Mucosa of descending colon (tissue), 3 donors: ENCODE measurements around the gene SS18. TPM values are rescaled to one million over a fixed set of nuclear protein-coding genes. Genes with fewer than 3 reads are reported as not detected.

Experiments
- ATAC-seq: fragments of 200-7000 bp; cut with Tn5 transposase; one replicate; pipeline ENCODE4 v1.9.1; 2020; ENCODE audit warnings: mild to moderate bottlenecking, moderate library complexity
- DNase-seq, 3 donors: peaks; one replicate each; pipeline ENCODE4 v3.0.0-alpha.2; 2020
- H3K36me3 ChIP-seq: fragments of 200-600 bp; one replicate; pipeline ENCODE4 v1.8.0; 2021; ENCODE audit warnings: low read depth, mild to moderate bottlenecking
- H3K4me1 ChIP-seq: fragments of 200-600 bp; one replicate; pipeline ENCODE4 v1.8.0; 2021; ENCODE audit warnings: low read depth, mild to moderate bottlenecking
- H3K4me3 ChIP-seq: fragments of 200-600 bp; one replicate; pipeline ENCODE4 v1.8.0; 2021; ENCODE audit warnings: mild to moderate bottlenecking
- H3K9me3 ChIP-seq: fragments of 200-600 bp; one replicate; pipeline ENCODE4 v1.8.0; 2021; ENCODE audit warnings: mild to moderate bottlenecking
- intact Hi-C, 2 donors: fragments of 100-400 bp; cut with DNase I in 1 of 2; cut with micrococcal nuclease in 1 of 2; formaldehyde crosslinking; loops; one replicate each; pipeline versions ENCODE4 v1.11.0 to v1.11.1; 2022; cut with DNase I, micrococcal nuclease
- total RNA-seq, 3 donors: library from RNA; stranded (reverse); fragmentation: NEBNext Ultra II Directional in 2 of 3; extraction: Animal tissue kit (Norgen Biotek cat#: 25700) in 2 of 3; gene quantifications; one replicate each; pipeline versions ENCODE4 v1.2.1 to v1.2.4, GENCODE V29; 2021 to 2023
- TF ChIP-seq, protein P1 (sequence below): fragments of 200-600 bp; IDR thresholded peaks from one replicate; pipeline ENCODE4 v1.8.0; 2022; ENCODE audit warnings: antibody characterized with exemption, mild to moderate bottlenecking
- donor health status: DM: no; HTN: no; CAD: no; lungs with moderate emphysema.
- donor health status: DM: no; HTN: no; CAD: no.
- donor health status: DM: no; HTN: yes; CAD: no.

SS18 gene
- total RNA-seq, 3 donors from 2014 or later = 45.5 to 61.8 (median 55.7) TPM

DNA sequence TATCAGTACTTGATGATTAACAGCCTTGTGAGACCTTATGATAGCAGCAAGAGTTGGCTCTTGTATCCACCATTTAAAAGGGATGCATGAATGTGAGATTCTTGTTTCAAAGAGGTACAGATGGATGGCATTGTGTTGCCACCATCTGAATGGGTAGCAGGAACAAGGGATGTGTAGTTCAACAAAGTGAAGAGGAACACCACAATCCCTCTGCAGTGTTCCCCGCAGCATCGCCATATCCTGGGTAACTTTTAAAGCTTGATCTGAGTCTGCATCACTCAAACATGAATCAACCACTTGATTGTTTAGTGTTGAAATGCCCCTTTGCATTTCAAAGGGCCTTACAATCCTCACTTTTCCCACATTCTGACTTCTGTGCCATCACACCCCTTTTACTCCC lies 106.7 kb downstream of the SS18 start:
- Histone ChIP-seq H3K36me3 (no peaks in the 10 kb centered on the region), H3K4me3 (no peak overlapping the region), H3K9me3 (no peaks in the 10 kb centered on the region), H3K4me1 (no peaks in the 10 kb centered on the region)
- TF ChIP-seq, protein P1, sequence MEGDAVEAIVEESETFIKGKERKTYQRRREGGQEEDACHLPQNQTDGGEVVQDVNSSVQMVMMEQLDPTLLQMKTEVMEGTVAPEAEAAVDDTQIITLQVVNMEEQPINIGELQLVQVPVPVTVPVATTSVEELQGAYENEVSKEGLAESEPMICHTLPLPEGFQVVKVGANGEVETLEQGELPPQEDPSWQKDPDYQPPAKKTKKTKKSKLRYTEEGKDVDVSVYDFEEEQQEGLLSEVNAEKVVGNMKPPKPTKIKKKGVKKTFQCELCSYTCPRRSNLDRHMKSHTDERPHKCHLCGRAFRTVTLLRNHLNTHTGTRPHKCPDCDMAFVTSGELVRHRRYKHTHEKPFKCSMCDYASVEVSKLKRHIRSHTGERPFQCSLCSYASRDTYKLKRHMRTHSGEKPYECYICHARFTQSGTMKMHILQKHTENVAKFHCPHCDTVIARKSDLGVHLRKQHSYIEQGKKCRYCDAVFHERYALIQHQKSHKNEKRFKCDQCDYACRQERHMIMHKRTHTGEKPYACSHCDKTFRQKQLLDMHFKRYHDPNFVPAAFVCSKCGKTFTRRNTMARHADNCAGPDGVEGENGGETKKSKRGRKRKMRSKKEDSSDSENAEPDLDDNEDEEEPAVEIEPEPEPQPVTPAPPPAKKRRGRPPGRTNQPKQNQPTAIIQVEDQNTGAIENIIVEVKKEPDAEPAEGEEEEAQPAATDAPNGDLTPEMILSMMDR = no peak
- intact Hi-C loops = no loop called here
- ATAC-seq (no peak), DNase-seq (no peak)

DNA sequence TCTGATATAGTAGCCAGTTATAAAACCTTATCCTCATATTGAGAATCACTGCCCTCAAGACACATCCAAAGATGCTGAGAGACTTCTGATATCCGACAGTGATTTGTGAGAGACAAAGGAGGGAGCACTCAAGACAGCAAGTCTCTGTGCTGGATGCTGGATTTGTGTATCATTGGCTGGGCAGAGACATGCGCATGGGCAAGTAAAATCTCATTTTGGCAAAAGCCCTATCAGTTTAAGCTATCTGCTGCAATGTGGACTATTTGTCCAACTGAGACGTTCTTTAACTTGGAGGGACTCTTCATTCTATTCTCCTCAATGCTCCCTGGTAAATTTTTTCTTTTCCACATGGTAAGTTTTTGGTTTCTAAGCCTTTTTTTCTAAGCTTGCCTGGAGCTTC lies 107.5 kb downstream of the SS18 start:
- Histone ChIP-seq H3K36me3 (no peaks in the 10 kb centered on the region), H3K9me3 (no peaks in the 10 kb centered on the region), H3K4me3 (no peak overlapping the region), H3K4me1 (no peaks in the 10 kb centered on the region)
- DNase-seq (no peak), ATAC-seq (no peak)
- intact Hi-C loops = no loop called here
- TF ChIP-seq, protein P1 = no peak

DNA sequence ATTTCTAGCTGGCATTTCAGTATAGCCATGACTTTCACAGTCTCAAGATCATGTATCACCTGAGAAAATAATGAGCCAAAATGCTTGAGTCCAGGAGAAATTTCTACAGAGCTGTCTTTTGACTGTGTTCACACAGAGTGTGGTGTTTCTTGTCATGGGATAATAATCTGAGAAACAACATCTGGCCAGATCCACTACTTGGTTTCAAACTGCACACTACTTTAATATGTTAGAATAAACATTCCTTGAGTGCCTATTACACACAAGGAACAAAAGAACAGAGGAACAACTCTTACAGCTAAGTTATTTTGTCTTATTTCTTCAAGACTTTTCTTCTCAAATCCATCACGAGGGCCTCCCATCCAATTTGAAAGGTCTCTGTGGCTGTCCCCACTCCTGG lies 108.3 kb downstream of the SS18 start:
- ATAC-seq (no peak), DNase-seq (no peak)
- H3K9me3 ChIP-seq = no peaks in the 10 kb centered on the region
- TF ChIP-seq, protein P1 = no peak
- no peaks in the 10 kb centered on the region for H3K4me1 ChIP-seq
- no peak overlapping the region for H3K4me3 ChIP-seq
- no peaks in the 10 kb centered on the region for H3K36me3 ChIP-seq
- intact Hi-C loops = no loop called here

DNA sequence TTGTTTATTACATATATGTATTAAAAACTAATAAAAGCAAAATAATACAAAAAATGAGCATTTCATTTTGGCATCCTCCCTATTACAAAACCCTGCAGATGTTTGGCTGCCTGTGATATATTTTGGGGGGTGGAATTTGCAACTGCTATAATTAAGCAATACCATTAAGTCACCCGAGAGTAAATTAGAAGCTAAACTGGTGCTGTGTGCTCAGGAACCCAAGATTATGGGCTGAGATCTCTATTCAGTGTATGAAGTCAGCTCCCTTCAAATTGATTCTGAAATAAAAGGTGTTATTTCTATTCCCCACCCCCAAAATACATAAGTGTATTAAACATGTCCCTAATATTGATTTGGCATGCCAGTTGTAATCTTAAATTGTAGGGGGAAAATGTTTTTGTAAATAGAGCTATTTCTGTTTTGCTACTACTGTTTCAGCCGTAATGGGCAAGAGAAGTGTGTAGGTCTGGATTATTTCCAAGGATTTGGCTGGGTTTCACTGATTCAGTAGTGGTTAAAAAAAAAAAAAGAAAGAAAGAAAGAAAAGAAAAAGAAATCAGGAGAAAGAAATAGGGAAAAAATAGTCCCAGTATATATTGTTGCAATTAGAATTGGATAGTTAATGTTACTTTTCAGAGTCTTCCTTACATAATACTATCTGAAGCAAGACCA lies 110.9 kb downstream of the SS18 start:
- no peaks in the 10 kb centered on the region for H3K4me1 ChIP-seq
- no peak overlapping the region for H3K4me3 ChIP-seq
- TF ChIP-seq, protein P1 = no peak
- intact Hi-C loops = no loop called here
- ATAC-seq (no peak), DNase-seq (no peak)
- no peaks in the 10 kb centered on the region for H3K36me3 ChIP-seq
- H3K9me3 ChIP-seq = no peaks in the 10 kb centered on the region

DNA sequence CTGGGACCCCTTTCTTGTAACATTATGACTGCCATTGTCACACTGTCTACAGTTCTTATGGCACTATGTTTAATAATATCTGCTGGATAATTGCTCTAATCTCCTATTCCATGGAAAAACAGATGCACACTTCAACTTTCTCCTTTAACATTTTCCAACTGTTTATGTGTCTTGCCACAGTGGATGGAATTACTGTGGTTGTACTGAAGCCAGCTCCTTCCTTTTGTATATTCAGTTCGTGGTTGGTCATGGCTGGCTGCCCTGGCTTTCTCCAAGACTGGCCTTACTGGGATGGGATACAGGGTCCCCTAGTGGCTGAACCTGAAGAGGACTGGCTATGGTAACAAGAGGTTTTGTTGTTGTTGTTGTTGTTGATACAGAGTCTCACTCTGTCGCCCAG lies 113.9 kb downstream of the SS18 start:
- H3K4me3 ChIP-seq = no peak overlapping the region
- H3K36me3 ChIP-seq = no peaks in the 10 kb centered on the region
- intact Hi-C loops = no loop called here
- TF ChIP-seq, protein P1 = no peak
- DNase-seq = no peak
- no peaks in the 10 kb centered on the region for H3K4me1 ChIP-seq
- H3K9me3 ChIP-seq = no peaks in the 10 kb centered on the region
- ATAC-seq = no peak

DNA sequence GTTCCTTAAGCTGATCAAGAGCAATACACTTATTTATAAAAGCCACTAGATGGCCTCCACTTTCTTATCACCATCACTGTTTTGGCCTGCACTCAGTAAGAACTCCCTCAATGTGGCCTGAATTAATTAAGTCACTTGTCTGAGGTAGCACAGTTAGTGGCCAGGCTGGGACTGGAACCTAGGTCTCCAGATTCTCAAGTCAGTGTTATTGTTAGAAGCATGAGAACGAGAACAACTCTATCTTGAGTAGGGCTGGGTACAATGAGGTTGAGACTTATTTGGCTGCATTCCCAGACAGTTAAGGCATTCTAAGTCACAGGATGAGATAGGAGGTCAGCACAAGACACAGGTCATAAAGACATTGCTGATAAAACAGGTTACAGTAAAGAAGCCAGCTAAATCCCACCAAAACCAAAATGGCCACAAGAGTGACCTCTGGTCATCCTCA lies 115.8 kb downstream of the SS18 start:
- no peak for ATAC-seq
- TF ChIP-seq, protein P1 = no peak
- H3K9me3 ChIP-seq = no peaks in the 10 kb centered on the region
- no peaks in the 10 kb centered on the region for H3K4me1 ChIP-seq
- no peaks in the 10 kb centered on the region for H3K36me3 ChIP-seq
- intact Hi-C loops = no loop called here
- H3K4me3 ChIP-seq = no peak overlapping the region
- no peak for DNase-seq
